SK-N-SH treated with all-trans-retinoic acid at 6 μM for 48 hours (cell line): ENCODE data around the gene CHPF.

Source experiments
- ATAC-seq: fragments of 200-7000 bp; cut with Tn5 transposase; 3 replicates; pipeline ENCODE4 v1.9.1; 2020; ENCODE audit warnings: mild to moderate bottlenecking, moderate library complexity
- ARNTL ChIP-seq: fragments of 450-650 bp; formaldehyde crosslinking; IDR thresholded peaks from 2 replicates; pipeline ENCODE4 v1.5.0; 2020; ENCODE audit warnings: low read depth, mild to moderate bottlenecking, moderate library complexity, borderline replicate concordance
- BACH2 ChIP-seq: fragments of 250-450 bp; sonication (Bioruptor Pico); IDR thresholded peaks from 2 replicates; pipeline ENCODE4 v1.9.0; 2021; ENCODE audit warnings: mild to moderate bottlenecking, borderline replicate concordance
- CREB5 ChIP-seq: fragments of 250-450 bp; sonication (Bioruptor Pico); IDR thresholded peaks from 2 replicates; pipeline ENCODE4 v1.5.1; 2020; ENCODE audit warnings: low read depth, mild to moderate bottlenecking, moderate library complexity
- CSDC2 ChIP-seq: fragments of 250-450 bp; sonication (Bioruptor Pico); IDR thresholded peaks from 2 replicates; pipeline ENCODE4 v1.5.0; 2020; ENCODE audit warnings: mild to moderate bottlenecking, moderate library complexity
- CSRNP3 ChIP-seq: fragments of 250-450 bp; sonication (Bioruptor Pico); IDR thresholded peaks from 2 replicates; pipeline ENCODE4 v1.5.1; 2021; ENCODE audit warnings: mild to moderate bottlenecking, moderate library complexity
- ESRRG ChIP-seq: fragments of 250-450 bp; sonication (Bioruptor Pico); IDR thresholded peaks from 2 replicates; pipeline ENCODE4 v1.6.1; 2021; ENCODE audit warnings: mild to moderate bottlenecking
- GLIS3 ChIP-seq: fragments of 250-450 bp; sonication (Bioruptor Pico); IDR thresholded peaks from 2 replicates; pipeline ENCODE4 v1.5.0; 2020; ENCODE audit warnings: mild to moderate bottlenecking, moderate library complexity
- ISL1 ChIP-seq: fragments of 250-450 bp; sonication (Bioruptor Pico); IDR thresholded peaks from 2 replicates; pipeline ENCODE4 v2.1.2; 2022; ENCODE audit warnings: mild to moderate bottlenecking, moderate library complexity
- PPARA ChIP-seq: fragments of 250-450 bp; sonication (Bioruptor Pico); IDR thresholded peaks from 2 replicates; pipeline ENCODE4 v1.5.0; 2020; ENCODE audit warnings: mild to moderate bottlenecking, borderline replicate concordance
- RARB ChIP-seq: fragments of 250-450 bp; sonication (Bioruptor Pico); IDR thresholded peaks from 2 replicates; pipeline ENCODE4 v1.8.0; 2021; ENCODE audit warnings: mild to moderate bottlenecking, moderate library complexity
- TCF4 ChIP-seq: fragments of 250-450 bp; sonication (Bioruptor Pico); IDR thresholded peaks from 2 replicates; pipeline ENCODE4 v1.8.0; 2021; ENCODE audit warnings: mild to moderate bottlenecking, moderate library complexity, borderline replicate concordance
- TOX ChIP-seq: fragments of 250-450 bp; sonication (Bioruptor Pico); IDR thresholded peaks from 2 replicates; pipeline ENCODE4 v1.8.0; 2021; ENCODE audit warnings: mild to moderate bottlenecking, moderate library complexity, borderline replicate concordance
- TSHZ2 ChIP-seq: fragments of 250-450 bp; sonication (Bioruptor Pico); IDR thresholded peaks from 2 replicates; pipeline ENCODE4 v1.5.0; 2020; ENCODE audit warnings: mild to moderate bottlenecking, moderate library complexity
- ZC3H10 ChIP-seq: fragments of 250-450 bp; sonication (Bioruptor Pico); IDR thresholded peaks from 2 replicates; pipeline ENCODE4 v1.5.1; 2021; ENCODE audit warnings: mild to moderate bottlenecking, moderate library complexity
- ZFP3 ChIP-seq: fragments of 250-450 bp; sonication (Bioruptor Pico); IDR thresholded peaks from 2 replicates; pipeline ENCODE4 v1.5.0; 2020; ENCODE audit warnings: mild to moderate bottlenecking, moderate library complexity
- ZFP30 ChIP-seq: fragments of 450-650 bp; formaldehyde crosslinking; IDR thresholded peaks from 2 replicates; pipeline ENCODE4 v1.5.0; 2022; ENCODE audit warnings: mild to moderate bottlenecking, moderate library complexity
- ZNF565 ChIP-seq: fragments of 450-650 bp; formaldehyde crosslinking; conservative IDR thresholded peaks from 2 replicates; pipeline ENCODE4 v1.5.0; 2020; ENCODE audit warnings: low read depth, mild to moderate bottlenecking, moderate library complexity
- ZNF70 ChIP-seq: fragments of 450-650 bp; formaldehyde crosslinking; IDR thresholded peaks from 2 replicates; pipeline ENCODE4 v1.5.0; 2020; ENCODE audit warnings: mild to moderate bottlenecking, moderate library complexity
- ZNF8 ChIP-seq: fragments of 450-650 bp; formaldehyde crosslinking; IDR thresholded peaks from 2 replicates; pipeline ENCODE4 v1.5.0; 2020; ENCODE audit warnings: mild to moderate bottlenecking, moderate library complexity
- TF ChIP-seq, protein P1 (sequence below): fragments of 250-450 bp; sonication (Bioruptor Pico); IDR thresholded peaks from 2 replicates; pipeline ENCODE4 v1.8.0; 2021; ENCODE audit warnings: low read depth, mild to moderate bottlenecking, moderate library complexity, borderline replicate concordance

CHPF gene

DNA sequence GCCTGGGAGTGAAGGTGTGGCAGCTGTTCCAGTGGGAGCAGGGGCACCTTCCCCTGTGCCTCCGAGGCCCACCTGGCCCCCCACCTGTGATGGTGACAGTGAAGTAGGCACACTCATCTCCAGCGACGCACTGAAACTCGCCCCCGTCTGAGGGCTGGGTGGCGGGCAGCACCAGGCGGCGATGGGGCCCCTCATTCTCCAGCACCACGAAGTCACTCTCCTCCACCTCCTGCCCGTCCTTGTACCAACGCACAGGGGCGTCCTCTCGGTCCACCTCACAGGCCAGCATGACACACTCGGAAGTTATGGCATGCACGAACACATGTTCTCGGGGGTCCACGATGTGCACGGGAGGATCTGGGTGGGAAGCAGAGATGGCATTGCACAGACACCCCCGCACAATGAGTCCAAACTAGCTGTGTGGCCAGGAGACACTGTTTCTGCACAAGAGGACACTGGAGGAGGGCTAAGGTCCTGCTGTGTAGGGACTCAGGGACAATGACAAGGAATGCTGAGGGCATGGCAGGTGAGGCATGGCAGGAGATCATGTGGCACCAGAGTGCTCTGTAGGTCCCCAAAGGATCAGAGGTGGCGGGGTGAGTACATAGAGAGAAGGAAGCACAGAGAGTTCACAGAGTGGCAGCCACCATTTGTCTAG, 19.8 kb upstream of the CHPF start:
- ATAC-seq = no peak
- TF ChIP-seq, protein P1, sequence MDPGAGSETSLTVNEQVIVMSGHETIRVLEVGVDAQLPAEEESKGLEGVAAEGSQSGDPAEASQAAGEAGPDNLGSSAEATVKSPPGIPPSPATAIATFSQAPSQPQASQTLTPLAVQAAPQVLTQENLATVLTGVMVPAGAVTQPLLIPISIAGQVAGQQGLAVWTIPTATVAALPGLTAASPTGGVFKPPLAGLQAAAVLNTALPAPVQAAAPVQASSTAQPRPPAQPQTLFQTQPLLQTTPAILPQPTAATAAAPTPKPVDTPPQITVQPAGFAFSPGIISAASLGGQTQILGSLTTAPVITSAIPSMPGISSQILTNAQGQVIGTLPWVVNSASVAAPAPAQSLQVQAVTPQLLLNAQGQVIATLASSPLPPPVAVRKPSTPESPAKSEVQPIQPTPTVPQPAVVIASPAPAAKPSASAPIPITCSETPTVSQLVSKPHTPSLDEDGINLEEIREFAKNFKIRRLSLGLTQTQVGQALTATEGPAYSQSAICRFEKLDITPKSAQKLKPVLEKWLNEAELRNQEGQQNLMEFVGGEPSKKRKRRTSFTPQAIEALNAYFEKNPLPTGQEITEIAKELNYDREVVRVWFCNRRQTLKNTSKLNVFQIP = no peak
- TF ChIP-seq RARB (CRISPR knock-in tag) = no peak
- no peak for TF ChIP-seq PPARA (CRISPR knock-in tag)
- TF ChIP-seq ZFP3 = no peak
- no peak for TF ChIP-seq ZNF70 (CRISPR knock-in tag)
- no peak for TF ChIP-seq CREB5 (CRISPR knock-in tag)
- no peak for TF ChIP-seq ESRRG (CRISPR knock-in tag)
- TF ChIP-seq, all 23 proteins: peak for 0

- TF ChIP-seq, protein P1 = no peak
- no peak for TF ChIP-seq TOX (CRISPR knock-in tag)
- no peak for ATAC-seq
These were observed 18.7 kb upstream of the CHPF start for GRCh38 chr2:219562049-219563020.

- peak; percentile 5 for ATAC-seq
- no peak for TF ChIP-seq TOX (CRISPR knock-in tag)
- no peak for TF ChIP-seq ZNF70 (CRISPR knock-in tag)
- TF ChIP-seq GLIS3 (CRISPR knock-in tag) = no peak
- TF ChIP-seq PPARA (CRISPR knock-in tag) = no peak
- TF ChIP-seq ISL1 (CRISPR knock-in tag) = no peak
- TF ChIP-seq ZFP3 = no peak
- TF ChIP-seq CSRNP3 (CRISPR knock-in tag) = no peak
- no peak for TF ChIP-seq CSDC2 (CRISPR knock-in tag)
- no peak for TF ChIP-seq RARB (CRISPR knock-in tag)
- TF ChIP-seq BACH2 = no peak
- no peak for TF ChIP-seq ZFP30
- TF ChIP-seq TSHZ2 (CRISPR knock-in tag) = no peak
- TF ChIP-seq ESRRG (CRISPR knock-in tag) = no peak
- TF ChIP-seq TCF4 (CRISPR knock-in tag) = no peak
- no peak for TF ChIP-seq ARNTL (CRISPR knock-in tag)
- TF ChIP-seq ZNF8 (CRISPR knock-in tag) = no peak
- TF ChIP-seq, protein P1 = no peak
- TF ChIP-seq ZNF565 (CRISPR knock-in tag) = no peak
- TF ChIP-seq ZC3H10 (CRISPR knock-in tag) = no peak
These were observed 17.8 kb upstream of the CHPF start for GRCh38 chr2:219561179-219562048.
